Loucy (cell line): ENCODE results near the gene RIT2.

Experiments
- CTCF ChIP-seq: fragments of 200-600 bp; sonication (generic); conservative IDR thresholded peaks from 2 replicates; pipeline ENCODE4 v1.5.1; 2014; ENCODE audit warnings: mild to moderate bottlenecking, antibody characterized with exemption, low read length
- EZH2phosphoT487 ChIP-seq: fragments of 200-600 bp; IDR thresholded peaks from 2 replicates; pipeline ENCODE4 v1.6.1; 2018; ENCODE audit warnings: antibody characterized with exemption, mild to moderate bottlenecking, moderate library complexity, borderline replicate concordance

DNA sequence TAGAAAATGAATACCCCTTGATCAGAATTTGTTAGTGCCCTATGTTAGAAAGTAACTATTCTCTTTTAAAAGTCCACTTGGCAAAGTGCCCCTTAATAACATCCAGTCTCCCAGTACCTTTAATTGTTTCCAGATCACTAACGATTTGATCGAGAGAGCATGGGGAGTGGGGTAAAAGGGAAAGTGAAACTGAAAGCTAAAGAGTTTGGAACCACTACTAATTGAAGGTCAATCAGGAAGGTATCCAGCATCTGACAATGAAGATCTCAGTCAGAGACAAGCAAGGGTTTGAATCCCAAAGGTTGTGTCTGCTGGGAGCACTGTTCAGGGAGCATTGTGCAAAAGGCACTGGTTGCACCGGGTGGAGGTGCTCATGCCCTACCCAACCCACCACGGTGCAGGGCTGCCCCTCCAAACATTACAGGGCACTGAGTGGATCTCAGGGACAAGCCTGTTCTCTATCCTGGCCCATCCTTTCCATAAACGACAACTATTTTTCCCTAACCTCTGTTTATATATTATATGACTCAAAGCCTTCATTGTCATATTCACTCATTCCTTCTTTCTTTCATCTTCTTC lies 14.6 kb upstream of the RIT2 start:
- TF ChIP-seq CTCF = no peak
- no peak for TF ChIP-seq EZH2phosphoT487
